NCI-H187 (cell line): ENCODE data around the gene USP36.
A peak's percentile ranks its signal among the peaks of the same experiment; 100 is the strongest.
"Not testable (repeated sequence)": the region's sequence is repeated elsewhere in the genome, so short reads cannot be mapped to it uniquely, and the experiment has no call there.

Experiments used
- DNase-seq, 2 experiments: peaks; one replicate each; lab custom pipeline; 2025; lab: John Stamatoyannopoulos, UW

Gene USP36

DNA sequence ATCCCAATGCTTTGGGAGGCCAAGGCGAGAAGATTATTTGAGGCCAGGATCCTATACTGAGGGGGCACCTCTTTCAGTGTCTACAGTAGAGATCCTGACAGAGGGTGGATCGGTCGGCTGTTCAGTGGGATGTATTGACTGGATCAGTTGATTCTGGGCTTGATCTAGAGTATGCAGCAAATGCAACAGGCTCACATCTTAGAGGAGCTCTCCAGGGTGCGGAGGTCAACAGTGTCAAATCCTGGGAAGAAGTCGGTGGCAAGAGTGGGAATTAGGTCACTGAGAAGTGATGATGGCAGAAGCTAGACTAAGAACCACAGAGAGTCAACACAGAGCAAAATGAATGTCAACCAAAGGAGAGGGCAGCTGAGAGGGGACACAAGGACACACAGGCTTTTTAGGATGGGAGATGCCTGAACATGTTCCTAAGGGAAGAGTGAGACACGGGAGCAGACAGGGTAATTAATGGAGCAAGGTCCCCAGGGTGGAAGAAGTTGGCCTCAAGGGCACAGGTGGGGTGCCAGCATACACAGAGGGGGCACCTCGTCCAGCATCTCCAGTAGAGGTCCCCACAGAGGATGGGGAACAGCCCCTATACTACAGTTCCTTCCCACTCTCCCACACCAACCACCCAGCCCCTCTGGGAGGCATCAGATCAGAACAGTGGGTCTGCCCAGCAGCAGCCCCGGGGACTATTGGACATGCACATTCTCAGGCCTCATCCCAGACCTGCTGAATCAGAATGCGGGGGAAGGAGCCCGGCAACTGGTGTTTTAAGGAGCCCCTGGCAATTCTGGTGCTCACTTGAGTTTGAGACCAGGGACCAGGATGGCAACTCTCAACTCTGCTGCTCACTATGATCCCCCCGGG, 48.5 kb downstream of the USP36 start:
- no peak for DNase-seq

DNA sequence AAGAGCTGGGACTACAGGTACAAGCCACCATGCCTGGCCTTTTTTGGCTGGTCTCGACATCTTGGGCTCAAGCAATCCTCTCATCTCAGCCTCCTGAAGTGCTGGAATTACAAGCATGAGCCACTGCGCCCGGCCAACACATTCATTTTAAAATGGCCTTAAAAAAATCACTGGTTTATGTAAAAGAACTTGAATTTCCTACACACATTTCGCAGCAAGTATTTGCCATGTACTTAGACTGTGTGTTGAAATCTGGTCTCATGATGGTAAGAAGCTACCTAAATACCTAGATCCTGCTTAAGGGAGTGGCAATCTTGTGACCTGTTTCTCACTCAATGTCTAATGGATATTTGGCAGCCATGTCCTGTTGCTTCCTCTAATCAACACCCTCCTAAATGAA, 50.1 kb downstream of the USP36 start:
- no peak for DNase-seq

DNA sequence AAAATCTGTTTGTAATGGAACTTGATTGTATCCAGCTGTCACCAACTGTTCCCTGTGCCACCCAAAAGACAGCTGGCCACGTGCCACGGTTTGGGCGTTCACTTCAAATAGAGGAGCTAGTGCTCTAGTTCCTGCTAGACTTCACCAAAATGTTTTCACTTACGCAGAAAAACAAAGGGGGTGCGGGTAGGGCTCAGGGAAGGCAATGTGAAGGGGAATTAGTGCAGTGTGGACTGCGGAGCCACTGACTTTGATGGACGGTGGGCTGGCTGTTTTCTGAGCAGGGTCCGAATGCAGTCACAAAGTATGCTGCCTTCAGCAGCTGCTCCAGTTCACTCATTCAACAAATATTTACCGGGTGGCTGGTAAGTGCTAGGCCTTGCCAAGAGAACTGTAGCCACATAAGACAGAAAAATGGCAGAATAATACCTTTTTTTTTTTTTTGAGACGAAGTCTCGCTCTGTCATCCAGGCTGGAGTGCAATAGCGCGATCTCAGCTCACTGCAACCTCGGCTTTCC, 50.9 kb downstream of the USP36 start:
- no peak for DNase-seq

DNA sequence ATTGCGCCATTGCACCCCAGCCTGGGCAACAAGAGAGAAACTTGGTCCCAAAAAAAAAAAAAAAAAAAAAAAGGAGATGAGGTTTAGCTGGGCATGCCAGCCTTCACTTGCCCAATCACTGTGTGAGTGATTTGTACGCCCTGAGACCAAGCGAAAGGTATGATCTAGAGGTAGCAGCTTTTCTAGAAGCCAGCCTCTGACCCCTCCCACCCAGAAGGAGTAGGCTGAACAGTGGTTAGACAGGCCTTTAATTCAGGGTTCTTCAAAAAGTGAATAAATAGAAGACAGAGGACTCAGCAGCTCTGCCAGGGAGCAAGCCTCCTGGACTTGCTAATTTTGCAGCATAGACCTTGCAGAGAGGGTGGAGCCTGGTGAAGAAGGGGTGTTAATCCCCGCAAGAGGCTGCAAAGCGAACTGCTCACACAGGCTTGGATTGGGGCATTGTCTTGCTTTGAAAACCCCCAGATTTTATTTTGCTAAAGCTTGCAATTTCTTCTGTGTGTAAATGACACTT, 51.4 kb downstream of the USP36 start:
- no peak for DNase-seq

DNA sequence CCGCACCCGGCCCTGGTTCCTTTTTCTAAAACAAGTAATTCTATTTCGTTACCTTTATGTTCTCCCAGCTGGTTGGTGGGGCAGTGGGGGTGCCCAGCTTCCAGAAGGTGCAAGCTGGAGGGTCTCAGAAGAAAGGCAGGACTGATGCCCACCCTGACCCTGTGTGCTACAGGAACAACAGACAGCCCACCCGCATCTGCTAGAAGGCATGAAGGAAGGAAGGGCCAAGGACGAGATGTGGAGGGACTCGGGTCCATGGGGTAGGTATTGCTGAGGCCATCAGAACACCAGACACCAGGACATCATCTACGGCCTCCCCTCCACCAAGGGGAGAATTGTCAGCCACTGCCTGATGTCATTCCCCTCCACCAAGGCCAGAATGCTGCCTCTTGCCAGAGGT, 52.2 kb downstream of the USP36 start:
- DNase-seq: no peak

DNA sequence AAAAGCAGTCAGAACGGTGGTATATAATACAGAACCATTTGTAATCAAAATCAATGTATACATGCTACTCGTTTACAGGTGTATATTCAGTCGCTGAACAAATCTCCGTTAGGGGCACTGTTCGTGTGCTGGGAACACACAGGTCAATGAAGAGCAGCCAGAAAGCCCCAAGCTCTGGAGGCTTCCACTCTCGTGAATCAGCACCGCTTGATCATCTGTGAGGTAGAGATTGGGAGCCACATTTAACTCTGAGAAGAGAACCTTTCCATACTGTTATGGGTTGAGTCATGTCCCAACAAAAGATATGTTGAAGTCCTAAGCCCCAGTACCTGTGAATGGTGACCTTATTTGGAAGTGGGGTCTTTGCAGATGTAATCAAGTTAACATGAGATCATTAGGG, 53.2 kb downstream of the USP36 start:
- DNase-seq: no peak

DNA sequence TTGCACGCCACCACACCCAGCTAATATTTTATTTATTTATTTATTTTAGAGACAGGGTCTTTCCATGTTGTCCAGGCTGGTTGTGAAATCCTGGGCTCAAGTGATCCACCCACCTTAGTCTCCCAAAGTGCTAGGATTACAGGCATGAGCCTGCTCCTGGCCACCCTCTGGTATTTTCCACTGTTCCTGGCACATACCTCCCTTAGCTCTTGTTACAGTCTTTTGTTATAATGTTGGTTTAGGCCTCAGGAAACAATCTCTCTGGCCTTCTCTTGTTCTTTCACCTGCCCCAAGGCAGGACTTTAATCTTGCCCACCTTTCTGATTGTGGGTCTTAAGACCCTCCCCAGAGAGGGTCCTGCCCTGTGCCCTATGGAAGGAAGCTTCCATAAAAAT, 55.0 kb downstream of the USP36 start:
- no peak for DNase-seq

DNA sequence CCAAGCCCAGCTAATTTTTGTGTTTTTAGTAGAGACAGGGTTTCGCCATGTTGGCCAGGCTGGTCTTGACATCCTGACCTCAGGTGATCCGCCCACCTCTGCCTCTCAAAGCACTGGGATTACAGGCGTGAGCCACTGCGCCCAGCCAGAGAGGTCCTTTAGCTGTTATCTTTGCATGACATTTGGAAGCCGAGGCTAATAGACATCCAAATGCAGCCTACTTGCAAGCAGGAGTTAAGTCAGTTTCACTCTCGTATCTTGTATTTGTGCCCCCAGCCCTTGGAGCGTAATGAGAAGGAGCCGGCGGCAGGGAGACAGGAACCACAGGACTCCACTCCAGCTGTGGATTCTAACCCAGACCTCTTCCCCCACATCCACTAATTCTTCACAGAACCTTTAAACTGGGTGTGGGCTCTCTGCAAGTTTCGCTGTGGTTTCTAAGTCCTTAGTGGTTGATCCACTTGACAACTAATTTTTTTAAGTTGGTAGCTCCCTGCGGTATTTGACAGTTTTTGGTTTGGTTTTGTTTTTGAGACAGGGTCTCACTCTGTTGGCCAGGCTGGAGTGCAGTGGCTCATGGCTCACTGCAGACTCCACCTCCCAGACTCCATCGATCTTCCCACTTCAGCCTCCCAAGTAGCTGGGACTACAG, 55.5 kb downstream of the USP36 start:
- DNase-seq: no peak

DNA sequence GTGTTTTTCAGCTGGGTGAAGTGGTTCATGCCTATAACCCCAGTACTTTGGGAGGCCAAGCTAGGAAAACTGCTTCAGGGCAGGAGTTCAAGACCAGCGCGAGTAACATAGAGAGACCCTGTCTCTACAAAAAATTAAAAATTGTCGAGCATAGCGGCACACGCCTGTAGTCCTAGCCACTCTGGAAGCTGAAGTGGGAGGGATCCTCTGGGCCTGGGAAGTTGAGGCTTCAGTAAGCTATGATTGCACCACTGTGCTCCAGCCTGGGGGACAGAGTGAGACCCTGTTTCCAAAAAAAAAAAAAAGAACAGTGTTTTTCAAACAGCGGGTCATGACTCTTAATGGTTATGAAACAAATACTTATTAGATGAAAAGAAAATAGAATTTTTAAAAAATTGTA, 56.3 kb downstream of the USP36 start:
- no peak for DNase-seq

DNA sequence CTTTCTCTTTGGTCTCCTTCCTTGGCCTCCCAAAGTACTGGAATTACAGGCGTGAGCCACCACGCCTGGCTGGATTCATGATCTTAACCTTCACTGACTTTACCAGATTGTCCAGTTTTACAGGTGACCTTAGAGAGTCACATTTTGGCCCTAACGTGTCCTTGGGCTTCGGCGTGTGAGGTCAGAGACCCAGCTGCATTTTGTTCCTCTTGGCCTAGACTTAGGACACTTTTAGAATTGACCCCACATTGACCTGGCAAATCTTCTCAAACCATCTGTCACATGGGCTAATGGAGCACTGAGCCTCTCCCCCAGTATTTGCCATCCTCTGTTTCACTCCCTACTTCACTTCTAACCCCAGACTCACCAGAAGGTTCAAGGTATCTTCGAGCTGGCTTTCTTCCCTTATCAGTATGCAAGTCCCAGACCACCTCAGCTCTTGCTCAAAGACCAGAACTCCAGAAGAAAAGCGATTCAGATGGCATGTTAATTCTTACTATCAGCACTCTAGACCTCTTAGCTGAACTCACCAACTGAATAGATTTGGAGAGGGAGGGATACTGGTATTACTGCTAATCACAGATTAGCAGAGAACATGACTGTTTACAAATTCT, 56.8 kb downstream of the USP36 start:
- no peak for DNase-seq

DNA sequence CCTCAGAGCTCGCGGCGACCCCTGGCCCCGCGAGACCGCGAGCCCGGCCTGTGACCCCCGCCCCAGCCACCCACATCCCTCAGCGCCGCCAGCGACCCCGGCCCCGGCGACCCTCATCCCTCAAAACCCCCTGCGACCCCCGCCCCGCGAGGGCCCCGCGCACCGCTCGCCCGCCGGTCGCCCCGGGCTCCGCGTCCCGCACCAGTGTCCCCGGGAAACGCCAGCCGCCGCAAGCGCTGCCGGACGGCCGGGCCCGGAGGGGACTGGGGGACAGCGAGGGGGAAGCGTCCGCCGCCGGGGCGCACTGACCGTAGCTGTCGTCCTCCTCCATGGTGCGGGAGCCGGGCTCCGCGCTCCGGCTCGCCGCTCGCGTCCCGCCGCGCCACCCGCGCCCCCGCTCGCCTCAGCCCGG, 58.7 kb downstream of the USP36 start, which contains the start of gene CYTH1:
CYTH1 (minus strand) TSS at position 381 of the 412 bp plus-strand sequence; CDS start at position 331, 50 bp downstream.
- no peak for DNase-seq

DNA sequence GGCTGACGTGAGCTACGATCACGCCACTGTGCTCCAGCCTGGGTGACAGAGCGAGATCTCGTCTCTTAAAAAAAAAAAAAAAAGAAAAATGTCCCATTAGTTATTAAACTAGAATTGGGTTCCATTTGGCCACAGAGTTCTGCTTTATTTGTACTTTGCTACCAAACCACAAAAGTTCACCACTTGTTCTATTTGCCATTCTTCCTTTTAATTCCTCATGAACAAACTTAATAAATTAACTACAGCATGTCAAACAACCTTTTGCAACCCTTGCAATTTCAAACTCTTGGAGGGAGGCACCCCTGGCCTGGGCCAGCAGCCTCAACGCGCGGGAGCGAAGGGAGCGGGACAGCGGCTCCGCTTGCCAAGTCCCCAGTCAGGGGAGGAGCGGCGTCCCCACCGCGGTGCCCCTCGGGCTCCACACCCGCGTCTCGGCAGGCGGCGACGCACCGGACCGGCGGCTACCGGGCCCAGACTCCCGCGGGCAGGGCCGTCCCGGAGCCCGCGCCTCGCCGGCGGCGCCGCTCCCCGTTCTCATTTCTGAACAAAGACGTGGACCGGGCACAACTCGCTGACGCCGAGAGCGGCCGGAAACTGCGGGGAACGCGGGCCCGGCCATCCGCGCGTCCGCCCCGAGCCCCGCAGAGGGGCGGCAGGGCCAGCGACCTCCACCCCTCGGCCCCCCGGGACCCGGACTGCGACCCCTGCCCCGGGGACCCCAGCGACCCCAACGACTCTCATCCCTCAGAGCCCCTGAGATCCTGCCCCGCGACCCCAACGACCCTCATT, 59.3 kb downstream of the USP36 start:
- no peak for DNase-seq

DNA sequence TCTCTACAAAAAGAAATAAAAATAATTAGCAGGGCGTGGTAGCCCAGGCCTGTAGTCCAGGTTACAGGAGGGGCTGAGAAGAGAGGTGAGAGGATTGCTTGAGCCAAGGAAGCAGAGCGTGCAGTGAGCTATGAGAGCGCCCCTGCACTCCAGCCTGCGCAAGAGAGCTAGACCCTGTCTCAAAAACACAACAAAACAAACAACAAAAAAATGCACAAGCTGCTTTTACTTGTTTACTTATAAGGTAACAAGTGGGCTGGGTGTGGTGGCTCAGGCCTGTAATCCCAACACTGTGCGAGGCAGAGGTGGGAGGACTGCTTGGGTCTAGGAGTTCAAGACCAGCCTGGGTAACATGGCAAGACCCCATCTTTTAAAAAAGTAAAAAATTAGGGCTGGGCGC, 60.3 kb downstream of the USP36 start:
- peak in 1 of 2 experiments; percentile 7 for DNase-seq

DNA sequence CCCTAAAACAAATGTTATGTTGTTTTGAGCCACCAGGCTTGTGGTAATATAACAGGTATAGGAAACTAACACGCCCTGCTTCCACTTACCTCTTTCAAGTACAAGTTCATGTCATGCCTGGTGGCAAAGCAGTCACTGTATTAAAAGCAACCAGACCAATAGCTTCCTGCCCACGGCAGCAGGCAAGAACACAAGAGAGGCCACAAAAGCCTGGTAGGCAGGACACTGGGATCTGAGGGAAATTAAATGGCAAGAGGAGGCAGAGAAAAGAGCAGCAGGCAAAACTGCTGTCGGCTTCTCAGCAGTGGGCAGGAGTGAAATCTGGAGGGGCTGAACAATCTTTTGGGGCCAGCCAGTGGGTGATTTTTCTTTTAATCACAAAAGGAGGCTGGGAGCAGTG, 60.8 kb downstream of the USP36 start:
- peak; percentile 8 to 56 for DNase-seq

DNA sequence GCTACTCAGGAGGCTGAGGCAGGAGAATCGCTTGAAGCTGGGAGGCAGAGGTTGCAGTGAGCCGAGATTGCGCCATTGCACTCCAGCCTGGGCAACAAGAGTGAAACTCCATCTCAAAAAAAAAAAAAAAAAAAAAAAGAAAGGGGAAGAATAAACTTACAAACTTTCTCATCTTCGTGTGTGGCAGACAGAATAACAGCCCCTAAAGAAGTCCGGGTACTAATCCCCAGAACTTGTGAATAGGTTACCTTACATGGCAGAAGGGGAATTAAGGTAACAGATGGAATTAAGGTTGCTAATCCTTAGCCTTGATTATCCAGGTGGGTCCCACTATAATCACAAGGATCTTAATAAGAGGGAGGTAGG, 61.3 kb downstream of the USP36 start:
- DNase-seq: not testable (repeated sequence)

DNA sequence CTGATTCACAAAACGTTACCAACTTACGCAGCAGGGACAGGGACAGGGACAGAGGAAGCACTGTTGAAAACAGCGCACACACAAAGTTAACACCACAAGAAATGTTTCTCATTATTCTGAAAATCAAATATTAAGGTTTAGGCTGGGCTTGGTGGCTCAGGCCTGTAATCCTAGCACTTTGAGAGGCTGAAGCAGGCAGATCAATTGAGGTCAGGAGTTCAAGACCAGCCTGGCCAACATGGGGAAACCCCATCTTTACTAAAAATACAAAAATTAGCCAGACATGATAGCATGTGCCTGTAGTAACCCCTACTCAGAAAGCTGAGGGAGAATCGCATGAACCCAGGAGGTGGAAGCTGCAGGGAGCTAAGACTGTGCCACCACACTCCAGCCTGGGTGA, 62.7 kb downstream of the USP36 start:
- no peak for DNase-seq

DNA sequence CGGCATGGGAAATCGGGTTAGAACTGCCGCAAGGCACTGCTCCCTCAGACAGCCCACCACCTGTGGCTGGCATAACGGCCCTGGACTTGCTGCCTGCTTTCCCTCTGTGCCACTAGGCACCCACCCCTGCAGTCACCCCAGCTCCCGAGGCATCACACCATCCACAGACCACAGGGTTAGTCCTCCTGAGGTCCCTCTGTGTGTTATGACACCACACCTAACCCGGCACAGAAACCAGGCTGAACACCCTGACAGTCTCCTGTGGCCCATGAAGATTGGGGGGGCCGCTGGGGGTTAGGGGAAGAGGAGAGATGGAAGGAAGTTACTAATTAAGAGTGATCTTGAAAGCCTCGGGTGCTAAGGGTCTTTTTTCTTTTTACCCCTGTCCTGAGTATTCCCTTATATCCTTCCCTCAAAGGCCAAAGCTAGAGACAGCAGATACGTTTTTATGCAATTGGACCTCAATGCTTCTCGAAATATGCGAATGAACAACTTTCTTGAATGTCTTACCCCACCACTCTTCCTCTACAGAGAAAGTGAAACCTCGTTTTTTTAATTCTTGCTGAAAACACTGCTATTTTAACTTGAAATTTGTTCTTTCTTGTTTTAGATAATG, 65.5 kb downstream of the USP36 start:
- no peak for DNase-seq

DNA sequence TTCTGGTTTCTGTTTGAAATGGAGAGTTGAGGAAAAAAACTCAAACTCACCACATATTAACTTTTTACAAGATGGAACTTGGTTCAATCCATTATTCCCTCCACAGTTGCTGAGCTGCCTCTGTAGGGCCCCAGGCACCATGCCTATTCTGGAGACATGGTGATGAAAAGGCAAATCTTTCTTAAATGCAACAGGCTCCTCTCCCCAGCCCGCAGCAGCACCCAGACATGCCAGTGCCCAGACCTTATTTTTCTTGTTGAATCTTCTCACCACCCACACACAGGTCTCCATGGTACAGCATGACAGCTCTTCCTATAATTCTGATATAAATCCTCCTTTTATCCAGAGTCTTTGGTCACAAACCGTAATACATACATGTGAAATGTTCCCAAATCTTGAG, 66.2 kb downstream of the USP36 start:
- no peak for DNase-seq

DNA sequence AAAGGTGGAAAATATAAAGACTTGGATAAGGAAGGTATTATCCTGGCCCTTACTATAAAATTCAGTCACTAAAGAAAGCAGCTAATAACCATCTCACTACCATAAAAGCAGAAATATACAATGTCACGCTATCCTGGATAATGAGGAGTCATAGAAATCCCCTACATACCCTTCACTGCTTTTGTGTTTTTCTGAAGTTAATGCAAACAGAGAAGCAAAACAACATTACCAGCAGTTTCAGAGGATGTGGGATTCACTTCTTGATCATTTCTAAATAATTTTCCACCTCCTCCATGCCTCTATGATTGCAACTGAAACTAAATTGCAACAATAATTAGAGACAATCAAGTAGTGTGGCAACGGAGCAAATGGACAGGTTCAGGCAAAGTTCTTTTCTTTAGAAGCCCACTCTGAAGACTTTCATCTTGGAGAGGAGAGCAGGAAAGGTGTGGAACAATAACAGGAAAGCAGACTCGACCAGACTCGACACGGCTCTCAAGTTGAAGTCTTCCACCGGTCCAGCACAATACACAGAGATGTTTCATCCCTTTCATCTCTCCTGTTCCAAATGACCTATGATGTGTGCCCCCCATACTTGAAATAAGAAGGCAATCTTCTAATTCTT, 68.7 kb downstream of the USP36 start:
- no peak for DNase-seq

DNA sequence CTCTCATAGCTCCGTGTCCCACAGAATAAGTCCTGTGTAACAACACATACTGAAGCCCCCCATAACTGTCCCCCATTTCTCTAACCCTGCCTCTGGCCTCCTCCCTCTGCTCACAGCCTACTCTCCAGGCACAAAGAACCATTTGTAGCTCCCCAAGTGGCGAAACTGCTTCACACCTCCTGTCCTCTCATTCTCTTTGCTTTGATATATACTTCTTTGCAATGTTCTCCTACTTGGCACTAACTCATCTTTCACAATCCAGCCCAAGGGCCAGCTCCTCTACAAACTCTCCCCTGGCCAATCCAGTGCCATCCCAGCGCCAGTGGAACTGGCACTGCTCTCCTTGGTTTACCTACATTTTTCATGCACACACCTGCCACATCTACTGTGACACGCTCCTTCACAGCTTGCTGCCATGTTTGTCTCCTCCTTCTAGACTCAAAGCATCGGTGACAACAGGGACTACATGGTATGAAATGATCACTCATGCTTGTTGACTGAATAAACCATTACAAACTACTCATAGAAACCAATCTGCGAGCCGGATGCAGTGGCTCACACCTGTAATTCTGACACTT, 71.3 kb downstream of the USP36 start:
- DNase-seq: no peak

DNA sequence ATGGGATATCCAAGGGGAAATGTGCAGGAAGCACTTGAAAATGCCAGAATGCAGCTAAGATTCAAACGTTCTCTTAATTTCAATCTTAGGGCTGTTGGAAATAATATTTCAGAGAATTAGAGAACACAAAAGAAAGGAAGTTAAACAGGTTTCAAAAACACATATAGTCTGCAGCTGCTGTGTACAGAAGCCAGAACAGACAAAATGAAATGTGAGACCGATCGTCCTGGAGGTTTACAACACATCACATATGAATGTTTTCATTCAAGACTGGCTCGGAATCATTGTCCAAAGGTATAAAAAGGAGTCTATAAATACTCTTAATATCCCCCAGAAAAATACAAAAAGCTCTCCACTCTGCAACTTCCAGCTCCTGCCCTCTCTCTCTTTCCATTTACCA, 72.8 kb downstream of the USP36 start:
- no peak for DNase-seq
